HT-29 (cell line): Measurements from ENCODE around the gene ALS2CL. TPM values are rescaled to one million over a fixed set of nuclear protein-coding genes. Genes with fewer than 3 reads are reported as not detected.

Experiments used
- DNase-seq: peaks from one replicate; pipeline ENCODE4 v3.0.0-alpha.2; 2015; ENCODE audit warnings: low spot score
- total RNA-seq: library from RNA; depleted of rRNA; stranded (reverse); fragments of >200 nt; shearing (Covaris generic); gene quantifications from 2 replicates; pipeline ENCODE4 v1.2.3, GENCODE V29; 2014

The ALS2CL gene
- total RNA-seq, 1 experiment from 2014 or later: 13.2 TPM

DNA sequence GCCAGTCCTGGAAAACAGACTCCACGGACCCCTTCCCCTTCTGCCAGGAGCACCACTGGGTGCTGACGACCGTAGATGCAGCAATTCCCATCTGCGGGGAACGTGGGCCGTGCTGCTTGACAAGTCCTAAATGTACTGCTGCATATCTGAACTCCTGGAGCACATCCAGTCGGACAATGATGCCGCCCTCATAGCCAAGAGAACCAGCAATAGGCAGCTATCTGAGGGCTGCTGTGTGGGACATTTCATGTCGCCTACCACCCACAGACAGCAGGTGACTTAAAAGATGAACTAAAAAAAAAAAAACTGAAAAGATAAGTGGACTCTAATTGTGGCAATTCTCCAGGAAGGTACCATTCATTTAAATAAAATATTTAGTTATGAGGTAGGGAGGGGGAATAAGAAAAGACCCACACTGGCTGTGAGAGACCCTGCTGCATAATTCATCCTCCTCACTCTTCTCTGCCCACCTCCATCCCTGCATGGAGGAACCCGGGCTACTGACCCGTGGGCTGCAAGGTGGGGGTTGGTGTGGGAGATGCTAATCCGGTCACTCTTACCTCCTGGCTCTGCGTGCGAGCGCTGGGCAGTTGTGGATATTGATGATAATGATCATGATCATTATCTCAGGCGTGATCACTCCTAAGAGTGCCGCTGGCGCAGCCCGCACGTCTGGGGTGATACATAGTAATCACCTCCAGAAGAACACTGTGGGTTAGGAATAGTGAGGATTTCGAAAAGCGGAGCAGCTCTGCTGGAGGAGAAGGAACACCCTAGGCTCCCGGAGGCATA, 28.3 kb downstream of the ALS2CL start:
- no peak for DNase-seq

DNA sequence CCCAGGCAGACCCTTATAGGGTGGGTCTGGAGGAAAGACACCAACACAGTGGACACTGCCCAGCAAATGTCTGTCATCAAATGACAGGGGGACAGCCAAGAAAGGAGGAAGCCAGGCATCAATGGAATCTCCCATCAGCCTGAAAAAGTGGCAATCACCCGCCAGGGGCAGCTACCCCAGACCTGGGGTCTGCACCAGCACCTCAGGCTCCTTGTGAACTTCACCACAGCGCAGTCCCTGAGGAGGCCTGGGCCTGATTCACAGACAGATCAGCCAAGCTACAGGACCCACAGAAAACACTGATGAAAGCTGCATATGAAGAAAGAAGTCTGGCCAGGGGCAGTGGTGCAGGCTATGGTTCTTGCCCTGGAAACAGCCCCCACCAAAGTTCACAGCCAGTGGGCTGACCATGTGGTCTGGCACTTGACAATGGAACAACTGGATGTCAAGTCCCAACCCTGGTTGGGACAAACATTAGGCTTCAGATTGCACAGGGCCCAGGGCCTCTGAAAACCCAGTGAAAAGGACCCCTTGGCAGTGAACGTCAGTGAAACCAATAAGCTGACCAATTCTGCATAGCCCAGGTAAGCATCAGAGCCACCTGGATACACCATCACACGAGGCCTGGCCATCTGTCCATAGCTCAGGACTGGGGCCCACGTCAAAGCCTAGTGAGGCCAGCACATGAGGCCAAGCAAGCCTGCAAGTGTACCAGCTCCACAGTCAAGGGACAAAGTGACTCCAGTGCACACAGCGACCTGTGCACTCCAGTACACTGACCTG, 29.1 kb downstream of the ALS2CL start:
- no peak for DNase-seq

DNA sequence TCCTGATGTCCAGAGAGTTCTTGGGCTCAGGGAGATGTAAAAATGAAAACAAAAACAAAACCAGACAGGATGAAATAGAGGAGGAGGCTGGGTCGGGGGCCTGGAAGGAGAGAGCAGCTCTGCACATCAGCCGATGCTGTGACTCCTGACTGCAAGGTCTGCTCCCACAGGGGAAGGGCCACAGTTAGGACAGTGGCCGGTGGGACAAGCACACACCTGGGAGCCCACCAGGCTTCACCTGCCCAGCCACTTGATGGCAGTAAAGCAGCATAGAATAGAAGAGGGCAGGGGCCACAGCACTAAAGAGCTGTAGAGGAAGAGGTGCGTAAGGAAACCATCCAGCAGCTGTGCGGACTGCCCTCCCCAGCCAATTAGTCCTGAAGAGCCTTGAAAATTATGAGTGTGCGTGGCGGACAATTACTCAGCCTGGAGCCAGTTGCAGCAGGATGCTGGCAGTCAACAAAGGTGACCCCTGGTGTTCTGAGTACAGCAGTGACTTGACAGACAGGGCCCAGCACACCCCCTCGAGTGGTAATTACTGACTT, 29.8 kb downstream of the ALS2CL start:
- peak; percentile 8 for DNase-seq

DNA sequence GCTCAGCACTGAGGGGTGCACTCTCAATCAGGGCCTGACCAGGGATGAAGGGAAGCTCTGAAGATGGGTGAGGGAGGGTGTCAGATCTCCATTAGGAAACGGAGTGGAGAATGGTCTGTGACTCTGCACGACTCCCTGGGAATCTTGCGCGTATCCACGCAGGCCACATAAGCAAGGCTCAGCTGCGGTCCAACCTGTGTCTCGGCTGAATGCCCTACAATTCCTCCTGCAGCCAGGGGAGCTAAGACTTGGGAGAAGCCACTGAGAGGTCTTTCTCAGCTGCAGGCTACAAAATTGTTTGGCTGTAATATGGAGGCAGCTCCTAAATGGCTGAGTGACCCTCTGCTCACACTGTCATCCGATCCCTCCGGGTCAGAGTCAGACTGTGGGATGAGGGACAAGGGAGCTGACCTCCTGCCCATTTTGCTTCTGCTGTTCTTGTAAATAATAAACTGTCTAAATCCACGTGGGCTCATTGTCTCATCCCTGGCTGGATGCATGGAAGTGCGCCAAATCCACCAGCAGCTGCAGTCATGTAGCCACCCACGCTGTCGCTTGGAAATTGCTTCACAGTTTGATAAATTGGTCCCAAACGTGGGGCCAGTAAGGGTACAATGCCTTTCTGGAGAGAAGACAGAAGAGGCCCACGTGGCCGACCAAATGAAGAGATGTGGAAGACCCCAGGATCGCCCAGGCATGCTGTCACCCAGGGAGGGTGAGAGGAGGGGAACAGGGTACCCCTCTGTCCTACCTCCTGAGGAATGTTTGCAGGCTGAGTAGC, 30.5 kb downstream of the ALS2CL start:
- DNase-seq: no peak

DNA sequence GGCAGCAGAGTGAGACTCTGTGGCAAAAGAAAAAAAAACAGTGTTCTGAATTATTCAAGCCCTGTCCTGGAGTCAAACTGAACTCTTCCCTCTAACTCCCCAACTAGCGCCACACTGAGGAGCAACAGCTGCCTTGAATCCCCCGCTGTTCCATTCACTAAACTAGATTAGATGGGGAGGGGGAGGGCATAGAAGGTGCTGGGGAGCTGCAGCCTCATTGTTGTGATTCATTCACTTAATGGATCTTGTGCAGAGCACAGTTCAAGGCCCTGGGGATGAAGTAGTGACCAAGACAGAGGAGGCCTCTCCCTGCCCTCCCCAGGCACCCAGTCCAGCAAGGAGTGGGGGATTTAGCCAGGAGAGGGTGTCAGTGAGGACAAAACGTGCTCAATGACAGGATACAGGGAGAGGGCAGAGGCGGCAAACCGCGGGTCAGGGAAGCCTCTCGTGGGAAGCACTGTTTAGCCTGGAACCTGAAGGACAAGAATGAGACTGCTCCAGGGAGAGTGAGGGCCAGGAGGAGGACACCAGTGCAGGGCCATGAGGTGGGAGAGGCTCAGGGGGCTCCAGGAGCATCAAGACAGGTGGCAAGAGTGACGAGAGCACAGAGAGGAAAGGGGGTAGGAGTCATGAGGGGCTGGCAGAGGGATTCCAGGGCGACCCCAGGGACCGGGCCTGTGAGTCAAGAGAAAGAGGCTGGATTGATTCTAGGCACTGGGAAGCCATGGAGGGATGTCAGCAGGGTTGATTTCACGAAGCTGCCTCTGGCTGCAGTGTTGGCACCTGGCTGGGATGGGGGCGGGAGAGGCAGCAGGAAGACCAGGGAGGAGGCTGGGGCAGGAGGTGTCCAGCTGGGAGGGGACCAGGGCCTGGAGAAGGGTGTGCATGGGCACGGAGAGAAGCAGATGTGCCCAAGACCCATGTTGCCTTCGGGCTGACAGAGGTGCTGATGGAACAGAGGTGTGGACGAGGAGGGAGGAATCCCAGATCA, 31.4 kb downstream of the ALS2CL start:
- no peak for DNase-seq

DNA sequence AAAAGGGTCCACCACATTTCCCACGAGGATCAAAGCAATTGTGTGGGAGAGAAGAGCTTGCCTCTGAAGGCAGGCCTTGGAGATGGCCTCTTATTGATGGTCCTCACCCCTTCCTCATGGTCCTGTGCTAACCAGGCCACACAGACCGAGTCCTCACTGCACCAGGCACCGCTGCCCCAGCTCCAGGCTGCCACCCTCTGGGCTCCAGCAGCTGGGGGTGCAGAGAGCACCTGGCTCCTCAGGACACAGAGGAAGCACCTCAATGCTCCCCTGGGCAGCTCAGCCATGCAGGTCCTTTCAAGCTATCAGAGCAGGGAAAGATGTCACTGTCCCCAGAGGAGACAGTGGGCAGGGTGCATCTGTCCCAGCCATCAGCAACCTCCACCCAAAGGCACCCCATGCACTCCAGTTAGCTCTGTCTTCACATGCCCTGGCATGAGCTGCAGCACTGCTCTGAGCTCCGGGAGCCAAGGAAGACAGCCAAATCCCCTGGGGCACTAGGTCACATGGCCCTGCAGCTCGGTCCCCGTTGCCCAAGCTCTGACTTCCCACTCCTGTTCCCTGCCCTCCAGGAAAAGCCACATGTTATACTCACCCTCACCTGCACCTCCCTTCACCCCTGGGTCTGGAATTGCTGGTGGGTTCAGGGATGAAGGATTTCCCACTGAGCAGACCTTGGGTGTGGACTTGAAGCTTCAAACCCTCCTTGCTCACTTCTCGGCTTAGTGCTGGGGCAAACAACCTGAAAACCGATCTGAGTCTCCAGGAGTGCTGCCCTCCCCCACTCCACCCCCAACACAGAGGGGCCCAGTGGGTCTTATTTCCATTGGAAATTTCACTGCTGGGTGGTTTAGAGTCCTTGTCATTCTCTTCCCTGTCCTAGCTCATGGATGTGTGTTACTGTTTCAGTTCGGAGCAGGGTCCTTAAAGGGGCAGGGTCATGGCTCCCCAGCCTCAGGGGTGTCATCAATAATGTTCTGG, 32.6 kb downstream of the ALS2CL start:
- no peak for DNase-seq

DNA sequence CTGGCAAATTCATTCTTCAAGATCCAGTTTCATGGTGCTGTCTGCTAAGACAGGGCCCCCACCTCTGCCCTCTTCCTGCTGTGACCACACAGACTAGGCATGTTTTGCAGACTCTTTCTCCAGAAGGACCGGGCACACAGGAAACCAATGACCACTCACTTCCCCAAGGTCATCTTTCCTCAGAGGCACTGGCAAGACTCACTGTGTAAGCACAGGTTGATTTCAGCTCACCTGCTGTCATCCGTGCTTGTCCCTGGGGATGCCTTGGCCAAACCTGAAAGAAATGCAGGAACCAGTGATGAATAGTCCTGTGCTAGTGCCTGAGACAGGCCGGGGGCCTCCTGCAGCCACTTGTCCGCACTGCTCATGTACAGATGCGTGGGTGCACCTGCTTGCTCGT, 33.5 kb downstream of the ALS2CL start:
- DNase-seq: no peak

DNA sequence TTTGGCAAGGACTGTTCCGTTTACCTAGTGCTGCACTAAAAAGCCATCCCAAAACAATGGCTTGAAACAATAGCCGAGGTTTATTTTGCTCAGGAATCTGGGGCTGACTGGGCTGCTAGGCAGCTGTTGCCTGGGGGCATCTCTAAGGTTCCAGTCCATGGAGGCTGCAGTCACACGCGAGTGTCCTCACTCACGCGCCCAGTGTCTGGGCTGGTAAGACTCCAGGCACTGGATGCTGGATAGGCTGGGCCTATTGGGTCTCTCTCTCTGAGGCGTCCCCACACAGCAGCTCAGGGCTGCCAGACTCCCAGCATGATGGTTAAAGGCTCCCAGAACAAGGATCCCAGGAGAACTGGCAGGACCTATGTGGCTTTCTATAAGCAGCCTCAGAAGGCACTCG, 34.2 kb downstream of the ALS2CL start:
- DNase-seq: no peak

DNA sequence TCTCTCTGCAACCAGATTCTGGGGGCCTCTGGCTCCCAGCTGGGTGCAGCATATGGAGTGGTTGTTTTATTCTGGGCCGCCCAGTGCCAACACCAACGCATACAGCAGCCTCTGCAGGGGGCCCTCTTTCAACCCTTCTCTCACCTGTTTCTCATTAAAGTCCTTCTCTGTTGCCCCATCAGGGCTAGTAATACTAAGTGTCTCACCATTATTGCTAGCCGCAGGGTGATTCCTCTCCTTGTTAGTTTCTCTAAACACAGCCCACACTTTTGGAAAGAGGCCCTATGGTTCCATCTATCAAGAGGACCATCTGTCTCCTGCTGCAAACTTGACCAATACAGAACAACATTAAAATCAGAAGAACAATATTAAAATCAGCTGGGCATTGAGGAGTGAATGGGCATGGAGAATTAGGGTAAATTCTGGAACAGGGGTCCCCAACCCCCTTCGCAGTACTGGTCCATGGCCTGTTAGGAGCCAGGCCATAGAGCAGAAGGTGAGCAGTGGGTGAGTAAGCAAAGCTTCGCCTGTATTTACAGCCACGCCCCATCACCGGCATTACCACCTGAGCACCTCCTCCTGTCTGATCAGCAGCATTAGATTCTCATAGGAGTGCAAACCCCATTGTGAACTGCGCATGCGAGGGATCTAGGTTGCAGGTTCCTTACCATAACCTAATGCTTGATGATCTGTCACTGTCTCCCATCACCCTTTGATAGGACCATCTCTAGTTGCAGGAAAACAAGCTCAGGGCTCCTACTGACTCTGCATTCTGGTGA, 36.5 kb downstream of the ALS2CL start:
- DNase-seq: no peak

DNA sequence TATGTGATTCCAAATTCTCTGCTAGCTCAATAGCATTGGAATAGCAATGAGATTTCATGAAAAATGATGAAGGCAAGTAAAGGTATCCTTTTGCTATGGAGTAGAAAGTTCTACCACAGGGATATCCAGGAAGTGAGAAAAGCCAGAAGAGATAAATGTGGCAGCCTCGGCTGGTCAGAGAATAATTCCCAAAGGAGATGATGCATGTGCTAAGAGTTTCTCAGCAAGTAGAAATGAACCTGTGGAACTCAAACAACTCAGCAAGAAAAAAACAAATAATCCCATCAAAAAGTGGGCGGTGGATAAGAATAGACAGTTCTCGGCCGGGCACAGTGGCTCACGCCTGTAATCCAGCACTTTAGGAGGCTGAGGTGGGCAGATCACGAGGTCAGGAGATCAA, 38.2 kb downstream of the ALS2CL start:
- DNase-seq: no peak

DNA sequence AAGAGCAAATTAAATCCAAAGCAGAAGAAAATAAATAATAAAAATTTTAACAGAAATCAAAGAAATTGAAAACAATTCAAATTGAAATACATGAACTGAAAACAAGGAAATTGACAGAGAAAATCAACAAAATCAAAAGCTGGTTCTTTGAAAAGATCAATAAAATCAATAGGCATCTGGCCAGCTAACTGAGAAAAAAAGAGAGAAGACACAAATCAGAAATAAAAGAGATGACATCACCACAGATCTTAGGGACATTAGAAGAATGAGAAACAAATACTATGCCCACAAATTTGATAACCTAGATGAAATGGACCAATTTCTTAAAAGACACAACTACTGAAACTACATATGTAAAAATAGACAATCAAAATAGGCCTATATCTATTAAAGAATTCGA, 42.4 kb downstream of the ALS2CL start:
- DNase-seq: no peak

DNA sequence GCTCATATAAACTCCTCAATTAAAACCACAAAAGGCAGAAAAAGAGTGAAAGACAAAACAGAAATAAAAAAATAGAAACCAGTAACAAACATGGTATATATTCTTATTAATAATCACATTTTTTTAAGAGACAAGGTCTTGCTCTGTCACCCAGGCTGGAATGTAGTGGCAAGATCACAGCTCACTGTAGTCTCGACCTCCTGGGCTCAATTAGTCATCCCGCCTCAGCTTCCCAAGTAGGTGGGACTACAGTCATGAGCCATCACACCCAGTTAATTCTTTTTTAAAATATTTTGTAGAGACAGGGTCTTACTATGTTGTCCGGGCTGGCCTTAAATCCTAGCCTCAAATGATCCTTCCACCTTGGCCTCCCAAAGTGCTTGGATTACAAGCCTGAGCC, 44.0 kb downstream of the ALS2CL start:
- no peak for DNase-seq

DNA sequence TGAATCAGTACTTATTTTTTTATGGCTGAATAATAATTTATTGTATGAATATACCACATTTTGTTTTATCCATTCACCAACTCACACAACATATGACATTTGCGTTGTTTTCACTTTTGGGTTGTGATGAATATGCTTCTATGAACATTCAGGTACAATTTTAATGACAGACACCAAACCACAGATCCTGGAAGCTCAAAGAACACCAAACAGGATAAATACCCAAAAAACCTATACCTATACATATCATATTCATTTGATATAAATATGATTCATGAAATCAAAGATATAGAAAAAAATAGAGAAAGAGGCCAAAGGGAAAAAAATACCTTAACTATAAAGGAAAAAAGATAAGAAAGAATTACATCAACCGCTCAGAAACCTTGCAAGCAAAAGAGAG, 45.4 kb downstream of the ALS2CL start:
- DNase-seq: no peak

DNA sequence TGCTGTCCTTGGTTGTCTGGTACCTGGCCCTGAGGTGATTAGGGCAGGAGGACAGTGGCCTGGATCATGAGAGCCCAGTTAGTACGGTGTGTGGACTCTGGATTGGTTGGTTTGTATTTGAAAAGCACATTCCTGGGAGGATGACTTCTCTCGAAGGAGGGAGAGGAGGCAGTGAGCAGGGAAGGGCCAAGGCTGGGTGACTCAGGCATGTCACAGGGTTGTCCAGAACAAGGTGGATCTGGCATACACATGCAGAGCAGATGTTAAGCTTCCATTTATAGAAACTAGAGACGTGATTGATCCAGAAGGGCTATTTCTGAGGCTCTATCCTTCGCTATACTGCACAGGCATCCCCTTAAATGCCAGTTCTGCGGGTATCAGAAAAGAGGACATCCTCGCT, 46.8 kb downstream of the ALS2CL start:
- no peak for DNase-seq

DNA sequence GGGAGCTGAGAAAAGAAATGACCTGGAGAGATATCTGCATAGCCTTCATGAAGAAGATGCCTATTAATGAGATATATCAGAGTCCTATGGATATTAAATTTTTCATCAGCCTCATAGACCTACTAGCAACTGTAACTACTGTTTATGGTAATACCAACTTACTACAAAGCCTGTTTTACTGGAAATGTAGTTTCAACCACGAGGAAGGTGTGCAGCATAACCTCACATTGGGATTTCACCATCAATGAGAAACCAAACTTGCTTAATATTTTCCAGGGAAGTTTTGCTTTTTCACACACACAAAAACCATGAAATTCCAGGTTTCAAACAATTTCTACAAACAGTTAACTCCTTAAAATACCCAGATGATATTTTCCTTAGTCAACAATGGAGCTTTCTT, 49.8 kb downstream of the ALS2CL start:
- no peak for DNase-seq

DNA sequence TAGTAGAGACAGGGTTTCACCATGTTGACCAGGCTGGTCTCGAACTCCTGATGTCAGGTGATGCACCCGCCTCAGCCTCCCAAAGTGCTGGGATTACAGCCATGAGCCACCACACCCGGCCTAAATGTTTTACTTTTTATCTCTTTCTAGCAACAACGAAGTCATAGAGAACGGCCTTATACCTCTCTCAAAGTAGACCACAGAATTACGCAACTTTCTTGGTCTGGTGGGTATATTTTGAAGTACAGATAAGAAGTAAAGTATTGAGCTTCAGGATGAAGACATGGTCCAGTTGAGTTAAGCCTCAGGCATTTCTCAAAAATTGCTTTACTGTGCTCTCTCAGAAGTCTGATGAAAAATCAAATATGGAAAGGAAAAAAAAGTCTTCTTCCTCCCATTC, 50.5 kb downstream of the ALS2CL start:
- no peak for DNase-seq

DNA sequence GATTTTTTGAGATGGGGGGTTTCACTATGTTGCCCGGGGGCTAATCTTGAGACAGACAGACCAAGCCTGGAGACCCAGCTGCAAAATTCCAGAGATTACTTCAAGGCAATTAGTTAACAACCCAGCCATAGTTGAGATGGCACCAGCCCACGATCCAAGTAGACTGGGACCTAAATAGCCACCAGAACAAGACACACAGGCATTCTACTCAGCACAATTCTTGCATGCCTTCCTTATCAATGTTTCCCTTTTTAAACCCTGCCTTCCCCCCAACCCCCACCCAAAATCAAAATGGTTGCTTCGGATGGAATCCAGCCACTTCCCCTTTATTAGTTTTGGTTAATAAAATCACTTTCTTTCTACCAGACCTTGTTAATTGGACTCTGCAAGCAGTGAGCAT, 52.6 kb downstream of the ALS2CL start:
- no peak for DNase-seq

DNA sequence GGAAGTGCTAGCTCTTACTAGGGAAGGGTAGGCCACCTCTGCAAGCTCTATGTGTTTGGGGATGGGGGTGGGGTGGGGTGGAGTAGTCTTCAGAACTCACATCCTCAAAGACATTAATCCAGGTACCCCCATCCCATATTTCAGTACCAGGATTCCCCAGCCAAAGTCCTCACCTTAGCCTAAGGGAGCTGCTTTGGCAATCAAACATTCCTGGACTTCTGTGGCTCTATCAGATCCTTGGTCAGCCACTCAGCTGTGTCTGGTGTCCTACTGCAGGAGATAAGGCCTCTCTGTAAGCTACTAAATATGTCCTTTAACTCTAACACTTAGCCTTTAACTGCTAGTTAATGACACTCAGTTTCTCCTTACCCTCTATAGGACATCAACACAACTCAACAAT, 54.3 kb downstream of the ALS2CL start:
- no peak for DNase-seq

DNA sequence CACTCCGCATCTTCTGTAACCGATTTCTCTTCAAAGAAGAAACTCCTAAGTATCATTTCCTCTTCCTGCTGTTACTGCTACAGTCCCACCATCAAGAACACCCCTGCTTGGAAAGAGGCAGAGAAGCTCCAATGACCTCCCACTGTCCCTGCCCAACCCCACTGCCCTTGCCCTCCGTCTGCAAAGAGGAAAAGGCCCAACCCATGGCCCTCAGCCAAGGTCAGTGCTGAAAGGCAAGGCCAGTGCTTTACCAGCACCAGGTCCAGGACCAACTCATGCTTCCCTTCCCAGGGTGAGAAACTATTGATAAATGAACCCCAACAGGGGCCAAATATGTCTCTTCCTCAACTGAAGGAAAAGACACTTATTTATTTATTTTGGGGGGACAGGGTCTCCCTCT, 58.6 kb downstream of the ALS2CL start:
- no peak for DNase-seq
